Adrenal gland (tissue), 12 donors: ENCODE data around the gene PRPF6. TPM values are rescaled to one million over a fixed set of nuclear protein-coding genes. Genes with fewer than 3 reads are reported as not detected.

Experiments used
- DNase-seq, 7 donors: peaks; one replicate each; pipeline ENCODE4 v3.0.0-alpha.2; 2019 to 2020
- H3K27ac ChIP-seq, 5 donors: fragments of 200-600 bp; sonication (generic) in 4 of 5; 1 replicate in 3 of 5; 2 replicates in 2 of 5; pipeline versions ENCODE4 v1.5.1 to v1.8.0; 2016 to 2020; ENCODE audit warnings: mild to moderate bottlenecking in 1 of 5
- H3K27me3 ChIP-seq: fragments of 200-600 bp; 2 replicates; pipeline ENCODE4 v1.8.0; 2021
- H3K36me3 ChIP-seq, 2 donors: fragments of 200-600 bp; replicated peaks in 1 of 2; 1 replicate in 1 of 2; 2 replicates in 1 of 2; pipeline versions ENCODE4 v1.5.1 to v1.8.0; 2018 to 2022
- H3K4me1 ChIP-seq, 2 donors: fragments of 200-600 bp; replicated peaks in 1 of 2; 1 replicate in 1 of 2; 2 replicates in 1 of 2; pipeline versions ENCODE4 v1.5.1 to v1.8.0; 2018 to 2021
- H3K4me3 ChIP-seq, 4 donors: fragments of 200-600 bp; sonication (generic) in 3 of 4; one replicate each; pipeline ENCODE4 v1.5.1; 2016 to 2018
- H3K9me3 ChIP-seq, 3 donors: fragments of 200-600 bp; sonication (generic) in 1 of 3; replicated peaks in 1 of 3; 1 replicate in 2 of 3; 2 replicates in 1 of 3; pipeline versions ENCODE4 v1.5.1 to v1.8.0; 2016 to 2021
- POLR2A ChIP-seq, 2 donors: fragments of 450-650 bp; IDR thresholded peaks; one replicate each; pipeline ENCODE4 v1.6.1; 2017; ENCODE audit warnings: antibody characterized with exemption in 2 of 2, mild to moderate bottlenecking in 2 of 2, moderate library complexity in 1 of 2
- WGBS, 4 donors: extraction: QIAGEN DNeasy Blood & Tissue Kit in 2 of 4; methylation state at CpG; one replicate each; pipeline versions ENCODE4 v1.1.5 to v1.1.7; 2013 to 2017; 5-methylcytosine and 5-hydroxymethylcytosine counted together
- intact Hi-C, 2 donors: fragments of 100-400 bp; cut with DNase I; formaldehyde crosslinking; loops; one replicate each; pipeline versions ENCODE4 v1.14.1 to v1.15.0; 2022 to 2023
- polyA plus RNA-seq, 3 donors: library from polyadenylated mRNA; stranded (reverse); fragments of 200-250 nt in 2 of 3; fragments of 350-450 nt in 1 of 3; fragmentation: Illumina TruSeq in 1 of 3; extraction: RNeasy Lipid Tissue Mini Kit (QIAGEN cat#74804) in 1 of 3; gene quantifications; one replicate each; pipeline ENCODE4 v1.2.3, GENCODE V29; 2013 to 2014
- total RNA-seq, 9 donors: library from RNA; depleted of rRNA in 4 of 9; stranded (reverse); fragments of >200 nt in 4 of 9; fragments of 120-200 nt in 1 of 9; fragmentation: NEBNext Ultra II Directional in 1 of 9; extraction: Animal tissue kit (Norgen Biotek cat#: 25700) in 1 of 9; gene quantifications; one replicate each; pipeline versions ENCODE4 v1.1.0 to v1.2.4, GENCODE V29; 2013 to 2023
- TF ChIP-seq, protein P1 (sequence below), 6 experiments: fragments of 450-650 bp in 4 of 6; fragments of 200-600 bp in 2 of 6; sonication (generic) in 1 of 6; IDR thresholded peaks; 1 replicate in 5 of 6; 2 replicates in 1 of 6; pipeline versions ENCODE4 v1.5.1 to v1.8.0; 2016 to 2021; ENCODE audit warnings: antibody characterized with exemption in 6 of 6, mild to moderate bottlenecking in 2 of 6, moderate library complexity in 1 of 6
- donor health status: healthy with polysubstance abuse.
- donor health status: Bipolar disorder and iron deficiency.
- donor health status: DM: yes; HTN: yes; CAD: no.
- donor health status: DM: no; HTN: no; CAD: no.
- donor health status: DM: no; HTN: no; CAD: no.
- donor health status: DM: yes; HTN: yes; CAD: no.

PRPF6 gene
- total and polyA plus RNA-seq, 12 donors, result 48.3 to 73.9 (median 55.3) TPM

GRCh38 chr20:64025826-64026412, 45.0 kb downstream of the PRPF6 start:
- Histone ChIP-seq H3K27me3 (no peaks in the 10 kb centered on the region), H3K36me3 (peaks cover 0 to 90% of the 10 kb centered on the region in 2 donors), H3K4me1 (no peaks in the 10 kb centered on the region), H3K27ac (no peak overlapping the region), H3K4me3 (no peak overlapping the region), H3K9me3 (no peaks in the 10 kb centered on the region)
- TF ChIP-seq, protein P1, sequence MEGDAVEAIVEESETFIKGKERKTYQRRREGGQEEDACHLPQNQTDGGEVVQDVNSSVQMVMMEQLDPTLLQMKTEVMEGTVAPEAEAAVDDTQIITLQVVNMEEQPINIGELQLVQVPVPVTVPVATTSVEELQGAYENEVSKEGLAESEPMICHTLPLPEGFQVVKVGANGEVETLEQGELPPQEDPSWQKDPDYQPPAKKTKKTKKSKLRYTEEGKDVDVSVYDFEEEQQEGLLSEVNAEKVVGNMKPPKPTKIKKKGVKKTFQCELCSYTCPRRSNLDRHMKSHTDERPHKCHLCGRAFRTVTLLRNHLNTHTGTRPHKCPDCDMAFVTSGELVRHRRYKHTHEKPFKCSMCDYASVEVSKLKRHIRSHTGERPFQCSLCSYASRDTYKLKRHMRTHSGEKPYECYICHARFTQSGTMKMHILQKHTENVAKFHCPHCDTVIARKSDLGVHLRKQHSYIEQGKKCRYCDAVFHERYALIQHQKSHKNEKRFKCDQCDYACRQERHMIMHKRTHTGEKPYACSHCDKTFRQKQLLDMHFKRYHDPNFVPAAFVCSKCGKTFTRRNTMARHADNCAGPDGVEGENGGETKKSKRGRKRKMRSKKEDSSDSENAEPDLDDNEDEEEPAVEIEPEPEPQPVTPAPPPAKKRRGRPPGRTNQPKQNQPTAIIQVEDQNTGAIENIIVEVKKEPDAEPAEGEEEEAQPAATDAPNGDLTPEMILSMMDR (IDR thresholded peaks at IDR 0.05), result no peak
- TF ChIP-seq POLR2A (IDR thresholded peaks at IDR 0.05), result no peak
- WGBS, 4 donors, result 94 to 97% (median 94%) methylated on average over 18 to 29 of the region's 29 CpGs
- DNase-seq, result no peak
- intact Hi-C loops, result no loop called here

- intact Hi-C loops, result no loop called here
- Histone ChIP-seq H3K9me3 (no peaks in the 10 kb centered on the region), H3K4me3 (no peak overlapping the region), H3K27ac (no peak overlapping the region), H3K4me1 (no peaks in the 10 kb centered on the region), H3K27me3 (no peaks in the 10 kb centered on the region), H3K36me3 (peaks cover 0 to 97% of the 10 kb centered on the region in 2 donors)
- no peak for DNase-seq
- WGBS, 4 donors, result 80 to 90% (median 90%) methylated on average over 16 to 24 of the region's 24 CpGs
- TF ChIP-seq, protein P1 (IDR thresholded peaks at IDR 0.05), result no peak
- no peak for TF ChIP-seq POLR2A (IDR thresholded peaks at IDR 0.05)
These were observed 47.2 kb downstream of the PRPF6 start for GRCh38 chr20:64027981-64028685.

- H3K27me3 ChIP-seq, result no peaks in the 10 kb centered on the region
- TF ChIP-seq POLR2A (IDR thresholded peaks at IDR 0.05), result no peak
- no peak for DNase-seq
- WGBS, 4 donors, result 87 to 93% (median 91%) methylated on average over 7 to 38 of the region's 38 CpGs
- intact Hi-C loops, result loop anchor here in 1 of 2 donors (10.0 kb wide), 1 partner anchor 85 kb away; no protein-coding TSS in a partner anchor
- H3K4me1 ChIP-seq, result no peaks in the 10 kb centered on the region
- H3K36me3 ChIP-seq, result peaks cover 0 to 87% of the 10 kb centered on the region in 2 donors
- H3K4me3 ChIP-seq, result no peak overlapping the region
- no peak overlapping the region for H3K27ac ChIP-seq
- no peaks in the 10 kb centered on the region for H3K9me3 ChIP-seq
These were observed 48.6 kb downstream of the PRPF6 start for GRCh38 chr20:64029293-64030117.

- TF ChIP-seq, protein P1 (IDR thresholded peaks at IDR 0.05), result no peak
- TF ChIP-seq POLR2A (IDR thresholded peaks at IDR 0.05), result no peak
- Histone ChIP-seq H3K4me1 (no peaks in the 10 kb centered on the region), H3K27me3 (no peaks in the 10 kb centered on the region), H3K4me3 (no peak overlapping the region), H3K27ac (no peak overlapping the region), H3K9me3 (no peaks in the 10 kb centered on the region), H3K36me3 (peaks cover 0 to 76% of the 10 kb centered on the region in 2 donors)
- WGBS, 4 donors, result 91 to 95% (median 93%) methylated on average over 11 to 20 of the region's 20 CpGs
- intact Hi-C loops, result loop anchor here in 1 of 2 donors (10.0 kb wide), 1 partner anchor 84 kb away; no protein-coding TSS in a partner anchor
- DNase-seq, result no peak
These were observed 49.6 kb downstream of the PRPF6 start for GRCh38 chr20:64030371-64031134.
